Amygdala (tissue), 56 donors: ENCODE measurements around the gene CBL.

Experiments
- DNase-seq, 56 donors: peaks; one replicate each; lab custom pipeline; 2025; lab: John Stamatoyannopoulos, UW

Gene CBL

GRCh38 chr11:119305556-119306372 lies 99.6 kb downstream of the CBL start:
- DNase-seq: no peak

- no peak for DNase-seq
Observed at GRCh38 chr11:119306373-119306890, 100.3 kb downstream of the CBL start.

GRCh38 chr11:119307219-119307618 lies 101.1 kb downstream of the CBL start:
- peak in 1 of 56 donors; percentile 20 for DNase-seq

GRCh38 chr11:119307974-119308373 lies 101.8 kb downstream of the CBL start:
- DNase-seq: no peak

- no peak for DNase-seq
Observed at GRCh38 chr11:119309411-119309810, 103.3 kb downstream of the CBL start.

GRCh38 chr11:119309953-119310681 lies 104.0 kb downstream of the CBL start:
- no peak for DNase-seq

- DNase-seq: no peak
Observed at GRCh38 chr11:119310682-119311052, 104.5 kb downstream of the CBL start.

GRCh38 chr11:119314726-119315125 lies 108.6 kb downstream of the CBL start:
- DNase-seq: no peak

- DNase-seq: peak in 40 of 56 donors; percentile 45 to 95 (median 72)
Observed at GRCh38 chr11:119315131-119316015, 109.2 kb downstream of the CBL start.

GRCh38 chr11:119316016-119316728 lies 110.0 kb downstream of the CBL start:
- DNase-seq: peak in 48 of 56 donors; percentile 31 to 93 (median 74)

GRCh38 chr11:119316729-119317591 lies 110.8 kb downstream of the CBL start, which contains the start of gene MCAM:
TSS of gene MCAM (minus strand) at chr11:119317130. CDS start at chr11:119317101, 29 bp downstream.
- peak in 23 of 56 donors; percentile 23 to 72 (median 51) for DNase-seq

- DNase-seq: no peak
Observed at GRCh38 chr11:119317592-119318239, 111.6 kb downstream of the CBL start.

- peak in 3 of 56 donors; percentile 15 to 41 (median 22) for DNase-seq
Observed at GRCh38 chr11:119318240-119319135, 112.3 kb downstream of the CBL start.

- DNase-seq: no peak
Observed at GRCh38 chr11:119319136-119319699, 113.1 kb downstream of the CBL start.

- no peak for DNase-seq
Observed at GRCh38 chr11:119319700-119320239, 113.6 kb downstream of the CBL start.

GRCh38 chr11:119320240-119320775 lies 114.2 kb downstream of the CBL start:
- DNase-seq: peak in 45 of 56 donors; percentile 36 to 87 (median 67)
